ENCODE data around the gene ZNF438. TPM values are rescaled to one million over a fixed set of nuclear protein-coding genes. Genes with fewer than 3 reads are reported as not detected.

Gene ZNF438
- total and polyA plus RNA-seq, 9 donors = 6.2 to 12.7 (median 7.1) TPM

DNA sequence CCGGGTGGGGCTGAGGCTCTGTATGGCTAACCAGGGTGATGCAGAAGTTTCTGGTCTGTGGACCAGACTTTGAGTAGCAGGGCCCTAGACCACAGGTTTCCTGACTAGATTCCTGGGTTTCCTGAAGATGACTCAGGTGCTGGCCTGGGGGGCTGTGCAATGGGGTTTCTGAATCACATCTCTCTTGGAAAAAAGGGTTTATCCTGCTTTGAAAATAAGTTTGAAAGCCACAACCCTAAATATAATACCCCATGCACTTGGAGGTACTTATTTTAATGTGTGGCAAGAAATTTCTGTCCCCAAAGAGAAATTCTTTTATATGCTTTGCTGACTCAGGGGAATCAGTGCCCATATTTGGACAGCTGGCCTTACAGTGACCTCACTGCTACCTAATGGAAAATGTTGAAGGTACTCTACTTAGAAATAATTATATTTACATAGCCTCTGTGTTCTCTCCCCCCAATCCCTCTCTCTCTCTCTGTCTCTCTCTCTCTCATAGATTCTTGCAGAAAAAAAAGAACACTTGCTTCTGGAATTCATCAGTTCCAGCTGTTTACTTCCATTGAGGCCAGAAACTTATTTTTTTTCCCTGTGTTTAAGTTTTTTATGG lies 217.7 kb downstream of the ZNF438 start:
- Histone ChIP-seq H3K27ac (no peak overlapping the region), H3K9me3 (no peaks in the 10 kb centered on the region), H3K4me3 (no peak overlapping the region), H3K4me1 (ENCODE audit: insufficient read depth) (peaks cover 25% of the 10 kb centered on the region), H3K36me3 (no peaks in the 10 kb centered on the region), H3K27me3 (no peaks in the 10 kb centered on the region)
- TF ChIP-seq CTCF (IDR thresholded peaks at IDR 0.05) (no peak), EP300 (IDR thresholded peaks at IDR 0.05) (no peak), POLR2A (IDR thresholded peaks at IDR 0.05) (no peak)
- WGBS, 3 donors = 88 to 93% (median 89%) methylated on average over 1 of the region's 1 CpG
- no peak for DNase-seq
- intact Hi-C loops (cut with DNase I) = loop anchor here in 1 of 4 donors (10.0 kb wide), 1 partner anchor 221 kb away; the partner anchor contains the start of gene ZNF438

- Histone ChIP-seq H3K4me1 (ENCODE audit: insufficient read depth) (peaks cover 17% of the 10 kb centered on the region), H3K9me3 (no peaks in the 10 kb centered on the region), H3K27ac (peak overlapping the region; percentile 49 to 76), H3K27me3 (no peaks in the 10 kb centered on the region), H3K4me3 (no peak overlapping the region), H3K36me3 (no peaks in the 10 kb centered on the region)
- intact Hi-C loops (cut with DNase I) = loop anchor here in 1 of 4 donors (10.0 kb wide), 1 partner anchor 223 kb away; the partner anchor contains the start of gene ZNF438
- TF ChIP-seq EP300 (IDR thresholded peaks at IDR 0.05) (no peak), CTCF (IDR thresholded peaks at IDR 0.05) (no peak), POLR2A (IDR thresholded peaks at IDR 0.05) (no peak)
- WGBS, 3 donors = 3 to 4% (median 4%) methylated on average over 16 of the region's 16 CpGs
- DNase-seq = peak; percentile 77 to 82 (median 80)
Observed at GRCh38 chr10:30812018-30812851, 219.4 kb downstream of the ZNF438 start.

GRCh38 chr10:30811276-30812017 lies 220.2 kb downstream of the ZNF438 start:
- Histone ChIP-seq H3K4me1 (ENCODE audit: insufficient read depth) (peaks cover 17% of the 10 kb centered on the region), H3K27ac (peak overlapping the region in 1 of 2 donors; percentile 76), H3K4me3 (no peak overlapping the region), H3K36me3 (no peaks in the 10 kb centered on the region), H3K9me3 (no peaks in the 10 kb centered on the region), H3K27me3 (no peaks in the 10 kb centered on the region)
- no peak for DNase-seq
- WGBS, 3 donors = 21 to 28% (median 28%) methylated on average over 16 of the region's 16 CpGs
- intact Hi-C loops (cut with DNase I) = loop anchor here in 1 of 4 donors (10.0 kb wide), 1 partner anchor 223 kb away; the partner anchor contains the start of gene ZNF438
- TF ChIP-seq EP300 (IDR thresholded peaks at IDR 0.05) (no peak), POLR2A (IDR thresholded peaks at IDR 0.05) (no peak), CTCF (IDR thresholded peaks at IDR 0.05) (no peak)

DNA sequence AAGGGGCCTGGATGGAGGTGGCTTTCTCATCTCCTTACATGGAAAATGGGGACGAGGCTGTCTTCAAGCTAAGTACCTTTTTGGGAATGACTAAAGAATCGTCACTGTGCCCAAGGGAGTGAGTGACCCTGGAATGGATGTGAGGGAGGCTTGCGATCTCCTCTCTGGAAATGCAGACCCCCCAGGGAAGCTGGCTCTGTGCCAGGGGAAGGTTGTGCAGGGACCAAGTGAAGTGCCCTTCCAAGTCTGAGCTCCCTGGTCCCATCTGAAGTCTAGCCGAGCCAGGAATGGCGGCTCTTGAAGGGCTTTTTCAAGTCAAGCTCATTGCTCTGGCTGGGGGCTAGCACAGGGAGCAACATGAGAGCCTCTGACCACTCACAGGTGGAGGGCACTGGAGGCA lies 221.2 kb downstream of the ZNF438 start:
- WGBS, 3 donors = 93 to 97% (median 96%) methylated on average over 5 of the region's 5 CpGs
- Histone ChIP-seq H3K27ac (no peak overlapping the region), H3K4me1 (ENCODE audit: insufficient read depth) (peaks cover 17% of the 10 kb centered on the region), H3K36me3 (no peaks in the 10 kb centered on the region), H3K27me3 (no peaks in the 10 kb centered on the region), H3K4me3 (no peak overlapping the region), H3K9me3 (no peaks in the 10 kb centered on the region)
- intact Hi-C loops (cut with DNase I) = loop anchor here in 1 of 4 donors (10.0 kb wide), 1 partner anchor 224 kb away; the partner anchor contains the start of gene ZNF438
- DNase-seq = peak in 3 of 5 donors; percentile 46 to 59 (median 49)
- TF ChIP-seq POLR2A (IDR thresholded peaks at IDR 0.05) = no peak
- no peak for TF ChIP-seq CTCF (IDR thresholded peaks at IDR 0.05)
- TF ChIP-seq EP300 (IDR thresholded peaks at IDR 0.05) = no peak
